Inferior parietal cortex (tissue), 1 donor: Measurements from ENCODE around the gene NDUFAF5.
"Not testable (repeated sequence)": the region's sequence is repeated elsewhere in the genome, so short reads cannot be mapped to it uniquely, and the experiment has no call there.

ENCODE experiments used
- DNase-seq: peaks from one replicate; pipeline ENCODE4 v3.0.0-alpha.2; 2016; ENCODE audit errors: extremely low spot score

NDUFAF5 gene, protein sequence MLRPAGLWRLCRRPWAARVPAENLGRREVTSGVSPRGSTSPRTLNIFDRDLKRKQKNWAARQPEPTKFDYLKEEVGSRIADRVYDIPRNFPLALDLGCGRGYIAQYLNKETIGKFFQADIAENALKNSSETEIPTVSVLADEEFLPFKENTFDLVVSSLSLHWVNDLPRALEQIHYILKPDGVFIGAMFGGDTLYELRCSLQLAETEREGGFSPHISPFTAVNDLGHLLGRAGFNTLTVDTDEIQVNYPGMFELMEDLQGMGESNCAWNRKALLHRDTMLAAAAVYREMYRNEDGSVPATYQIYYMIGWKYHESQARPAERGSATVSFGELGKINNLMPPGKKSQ

DNA sequence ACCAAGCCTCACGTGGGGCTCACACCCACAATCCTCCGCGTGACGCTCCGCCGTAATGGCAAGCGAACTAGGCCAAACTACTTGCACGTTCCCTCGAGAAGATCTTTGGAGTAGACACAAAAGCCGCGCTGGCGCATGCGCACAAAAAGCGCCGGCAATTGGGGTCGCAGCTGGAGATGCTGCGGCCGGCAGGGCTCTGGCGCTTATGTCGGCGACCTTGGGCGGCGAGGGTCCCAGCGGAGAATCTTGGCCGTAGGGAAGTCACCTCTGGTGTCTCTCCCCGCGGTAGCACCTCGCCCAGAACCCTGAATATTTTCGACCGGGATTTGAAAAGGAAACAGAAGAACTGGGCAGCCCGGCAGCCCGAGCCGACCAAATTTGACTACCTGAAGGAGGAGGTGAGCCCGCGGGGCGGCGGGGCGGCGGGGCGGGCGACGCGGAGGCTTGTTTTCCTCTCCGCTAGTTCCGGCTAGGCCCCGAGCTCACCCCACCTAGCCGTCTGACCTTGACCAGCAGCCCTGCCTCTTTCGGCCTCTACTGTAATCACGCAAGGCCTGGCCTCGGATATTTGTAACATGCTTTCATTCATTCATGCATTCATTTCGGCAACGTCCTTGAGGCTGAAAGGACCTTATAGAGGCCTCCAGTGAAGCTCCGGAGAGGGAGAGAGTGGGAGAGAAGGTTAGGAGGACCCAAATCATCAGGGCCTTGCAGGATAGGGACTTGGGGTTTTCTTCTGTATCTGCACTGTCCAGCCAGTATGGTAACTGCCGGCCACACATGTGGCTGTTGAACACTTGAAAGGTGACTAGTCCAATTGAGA, at the start of gene NDUFAF5, which contains the start of gene ESF1:
TSS of gene NDUFAF5 (plus strand) at position 136 of the 823 bp plus-strand sequence. CDS start at position 177, 41 bp downstream.
TSS of gene ESF1 (minus strand) at position 27 of the 823 bp plus-strand sequence. CDS start 1,779 bp downstream, outside the sequence.
- peak; percentile 99 for DNase-seq

DNA sequence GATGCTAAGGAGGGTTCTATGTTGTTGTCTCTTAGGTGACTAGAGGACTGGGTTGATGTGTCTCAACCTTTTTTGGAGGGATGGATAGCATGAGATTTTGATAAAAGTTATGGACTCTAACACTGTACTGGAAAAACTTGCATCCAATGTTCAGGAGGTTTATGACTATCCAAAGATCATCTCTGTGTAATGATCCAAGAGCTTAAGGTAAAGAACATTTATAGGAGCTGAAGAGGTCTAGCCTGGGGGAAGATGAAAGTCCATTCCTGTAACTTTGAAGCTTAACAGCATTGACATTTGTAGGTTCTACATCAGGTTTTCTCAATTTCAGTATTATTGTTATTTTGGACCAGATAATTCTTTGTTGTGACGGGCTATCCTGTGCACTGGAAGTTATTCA, 49.0 kb upstream of the NDUFAF5 start:
- no peak for DNase-seq

DNA sequence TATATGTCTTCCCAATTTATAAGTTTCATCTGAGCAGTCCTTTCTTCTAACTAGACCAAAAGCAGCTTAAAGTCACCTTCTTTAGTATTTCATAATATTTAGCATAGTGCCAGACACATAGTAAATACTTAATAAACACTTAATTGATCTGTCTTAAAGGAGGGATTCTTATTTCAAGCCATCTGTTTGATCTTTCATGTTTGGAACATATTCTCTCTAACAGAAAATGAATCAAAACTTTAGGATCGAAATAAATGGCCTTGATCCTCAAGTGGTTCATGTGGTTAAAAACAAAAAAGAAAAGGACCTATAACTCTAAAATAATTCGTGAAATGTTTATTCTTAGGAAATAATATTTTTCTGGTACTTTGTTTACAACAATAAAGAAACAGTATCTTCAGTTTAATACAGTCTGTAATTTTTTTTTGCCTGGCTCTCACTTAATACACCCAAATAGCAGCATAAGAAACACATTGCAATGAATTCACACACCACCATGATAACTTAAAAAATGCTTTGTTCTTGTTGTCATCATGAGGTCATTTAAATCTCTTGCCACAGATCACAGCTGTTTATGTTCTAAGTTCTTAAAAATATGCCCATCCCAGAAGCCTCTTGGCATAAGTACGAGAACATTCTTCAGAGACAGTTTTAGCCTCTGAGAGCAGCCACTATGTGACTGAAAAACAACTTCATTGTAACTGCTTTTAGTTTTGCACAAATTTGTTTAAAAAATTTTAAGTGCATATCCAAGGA, 48.2 kb upstream of the NDUFAF5 start:
- no peak for DNase-seq

- not testable (repeated sequence) for DNase-seq
Observed at GRCh38 chr20:13738187-13738586, 46.6 kb upstream of the NDUFAF5 start.

- no peak for DNase-seq
Observed at GRCh38 chr20:13739731-13740649, 44.8 kb upstream of the NDUFAF5 start.

DNA sequence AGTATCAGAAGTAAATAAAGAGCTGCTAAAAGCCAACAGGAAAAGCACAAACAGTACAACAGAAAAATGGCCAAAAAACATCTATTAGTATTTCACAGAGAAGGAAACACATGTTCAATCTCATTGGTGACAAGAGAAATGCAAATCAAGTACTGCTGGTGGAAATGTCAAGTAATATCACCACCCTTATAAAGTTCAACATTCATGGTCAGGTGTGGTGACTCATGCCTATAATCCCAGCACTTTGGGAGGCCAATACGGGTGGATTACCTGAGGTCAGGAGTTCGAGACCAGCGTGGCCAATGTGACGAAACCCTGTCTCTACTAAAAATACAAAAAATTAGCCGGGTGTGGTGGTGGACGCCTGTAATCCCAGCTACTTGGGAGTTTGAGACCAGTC, 42.9 kb upstream of the NDUFAF5 start:
- no peak for DNase-seq

DNA sequence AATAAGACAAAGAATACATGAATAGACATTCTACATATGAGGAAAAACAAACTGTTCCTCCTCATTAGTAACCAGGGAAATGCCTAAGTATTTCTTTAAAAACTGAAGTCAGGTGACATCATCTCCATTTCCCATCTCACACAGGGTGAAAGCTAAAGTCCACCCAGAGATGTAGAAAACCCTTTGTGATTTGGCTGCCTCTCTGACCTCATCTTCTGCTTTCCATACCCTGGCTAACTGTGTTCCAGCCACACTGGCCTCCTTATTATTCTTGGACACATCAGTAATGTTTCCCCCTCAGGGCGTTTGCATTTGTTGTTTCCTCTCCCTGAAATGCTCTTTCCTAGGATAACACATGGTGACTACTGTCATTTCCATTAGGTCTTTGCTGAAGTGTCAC, 40.5 kb upstream of the NDUFAF5 start:
- no peak for DNase-seq

DNA sequence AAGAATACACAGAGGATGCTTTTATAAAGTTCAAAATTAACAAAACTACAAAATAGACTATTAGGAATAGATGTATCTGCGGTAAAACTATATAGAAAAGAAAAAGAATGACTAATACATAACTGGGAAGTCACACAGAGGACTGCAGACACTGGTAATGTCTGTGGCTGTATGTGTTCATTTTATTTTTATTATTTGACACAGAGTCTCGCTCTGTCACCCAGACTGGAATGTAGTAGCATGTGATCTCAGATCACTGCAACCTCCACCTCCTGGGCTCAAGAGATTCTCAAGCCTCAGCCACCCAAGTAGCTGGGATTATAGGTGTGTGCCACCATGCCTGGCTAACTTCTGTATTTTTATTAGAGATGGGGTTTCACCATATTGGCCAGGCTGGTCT, 39.0 kb upstream of the NDUFAF5 start:
- DNase-seq: no peak

DNA sequence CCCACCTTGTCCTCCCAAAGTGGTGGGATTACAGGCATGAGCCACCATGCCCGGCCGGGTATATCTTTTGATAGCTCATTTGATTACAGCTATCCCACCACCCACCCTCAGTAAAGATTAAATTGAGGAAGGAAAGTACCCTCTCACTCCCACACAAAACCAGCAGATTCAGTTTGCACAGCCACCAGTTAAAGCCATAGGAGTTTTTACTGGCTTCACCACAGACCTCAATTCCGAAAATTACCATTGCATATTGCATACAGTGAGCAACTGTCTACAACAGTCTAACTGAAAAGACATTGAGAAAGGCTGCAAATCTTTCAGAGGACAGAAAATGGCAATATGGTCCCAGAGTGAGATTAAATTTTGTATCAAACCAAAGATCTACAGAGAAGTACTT, 35.0 kb upstream of the NDUFAF5 start:
- no peak for DNase-seq

DNA sequence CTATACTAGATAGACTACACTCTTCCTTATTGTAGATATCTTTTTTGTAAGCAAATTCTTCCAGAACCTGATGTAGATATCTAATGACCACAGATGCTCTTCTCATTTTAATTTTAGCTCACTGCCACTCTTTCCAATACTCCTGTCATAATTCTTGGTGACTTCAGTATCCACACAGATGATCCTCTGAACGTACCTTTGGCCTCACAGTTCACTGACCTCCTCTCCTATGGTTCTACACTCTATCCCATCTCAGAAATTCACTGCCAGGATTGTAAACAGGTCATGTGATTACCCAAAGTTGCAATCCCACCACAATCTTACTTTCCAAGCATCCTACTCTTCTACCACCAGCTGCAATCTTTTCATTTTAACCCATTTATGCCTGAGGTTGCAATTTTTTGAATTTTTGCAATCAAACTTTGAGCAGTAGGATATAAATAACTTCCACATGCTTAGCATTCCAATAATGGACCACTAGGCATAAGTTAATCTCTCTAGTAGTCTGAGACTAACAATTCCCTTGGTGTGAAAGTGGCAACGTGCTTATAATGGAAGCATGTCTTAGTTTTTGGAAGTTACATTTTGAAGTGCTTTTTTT, 31.3 kb upstream of the NDUFAF5 start:
- no peak for DNase-seq

DNA sequence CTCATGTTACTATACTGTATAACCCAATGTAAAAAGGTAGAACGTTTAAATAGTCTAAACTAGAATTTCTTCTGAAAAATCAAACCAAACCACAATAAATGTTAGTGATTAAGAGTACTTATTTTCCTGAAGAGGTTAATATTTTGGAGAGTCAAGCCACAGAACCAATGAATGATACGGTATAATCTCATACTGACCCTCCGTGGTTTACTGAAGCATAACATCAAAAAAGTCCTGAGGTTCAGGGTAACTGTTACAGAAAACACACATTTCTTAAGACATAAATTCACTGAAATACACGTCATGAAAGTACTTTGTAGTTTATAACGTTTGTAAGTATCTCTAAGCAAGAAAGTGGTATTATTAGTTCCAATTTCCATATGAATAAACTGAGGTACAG, 29.0 kb upstream of the NDUFAF5 start:
- no peak for DNase-seq

GRCh38 chr20:13756551-13756950, 28.3 kb upstream of the NDUFAF5 start:
- no peak for DNase-seq

DNA sequence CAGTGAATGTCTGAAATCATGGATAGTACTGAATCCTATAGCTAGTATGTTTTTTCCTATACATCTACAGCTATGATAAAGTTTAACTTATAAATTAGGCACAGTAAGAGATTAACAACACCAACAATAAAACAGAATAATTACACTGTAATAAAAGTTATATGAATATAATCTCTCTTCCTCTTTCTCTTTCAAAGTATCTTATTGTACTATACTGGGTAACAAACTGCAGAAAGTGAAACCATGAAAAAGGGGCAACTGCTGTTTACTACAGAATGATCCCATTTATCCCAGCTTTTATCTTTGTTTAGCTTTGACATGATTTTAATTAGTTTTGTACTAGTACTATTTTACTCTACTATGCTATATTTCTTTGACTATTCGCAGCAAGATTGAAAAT, 25.9 kb upstream of the NDUFAF5 start:
- no peak for DNase-seq

DNA sequence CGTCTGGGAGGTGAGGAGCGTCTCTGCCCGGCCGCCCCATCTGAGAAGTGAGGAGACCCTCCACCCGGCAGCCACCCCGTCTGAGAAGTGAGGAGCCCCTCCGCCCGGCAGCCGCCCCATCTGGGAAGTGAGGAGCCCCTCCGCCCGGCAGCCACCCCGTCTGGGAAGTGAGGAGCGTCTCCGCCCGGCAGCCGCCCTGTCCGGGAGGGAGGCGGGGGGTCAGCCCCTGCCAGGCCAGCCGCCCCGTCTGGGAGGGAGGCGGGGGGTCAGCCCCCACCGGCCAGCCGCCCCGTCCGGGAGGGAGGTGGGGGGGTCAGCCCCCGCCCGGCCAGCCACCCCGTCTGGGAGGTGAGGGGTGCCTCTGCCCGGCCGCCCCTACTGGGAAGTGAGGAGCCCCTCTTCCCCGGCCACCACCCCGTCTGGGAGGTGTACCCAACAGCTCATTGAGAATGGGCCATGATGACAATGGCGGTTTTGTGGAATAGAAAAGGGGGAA, 24.3 kb upstream of the NDUFAF5 start:
- DNase-seq: not testable (repeated sequence)

- DNase-seq: no peak
Observed at GRCh38 chr20:13765299-13765698, 19.5 kb upstream of the NDUFAF5 start.

GRCh38 chr20:13765868-13766416, 18.9 kb upstream of the NDUFAF5 start:
- no peak for DNase-seq

- no peak for DNase-seq
Observed at GRCh38 chr20:13770141-13770540, 14.7 kb upstream of the NDUFAF5 start.

DNA sequence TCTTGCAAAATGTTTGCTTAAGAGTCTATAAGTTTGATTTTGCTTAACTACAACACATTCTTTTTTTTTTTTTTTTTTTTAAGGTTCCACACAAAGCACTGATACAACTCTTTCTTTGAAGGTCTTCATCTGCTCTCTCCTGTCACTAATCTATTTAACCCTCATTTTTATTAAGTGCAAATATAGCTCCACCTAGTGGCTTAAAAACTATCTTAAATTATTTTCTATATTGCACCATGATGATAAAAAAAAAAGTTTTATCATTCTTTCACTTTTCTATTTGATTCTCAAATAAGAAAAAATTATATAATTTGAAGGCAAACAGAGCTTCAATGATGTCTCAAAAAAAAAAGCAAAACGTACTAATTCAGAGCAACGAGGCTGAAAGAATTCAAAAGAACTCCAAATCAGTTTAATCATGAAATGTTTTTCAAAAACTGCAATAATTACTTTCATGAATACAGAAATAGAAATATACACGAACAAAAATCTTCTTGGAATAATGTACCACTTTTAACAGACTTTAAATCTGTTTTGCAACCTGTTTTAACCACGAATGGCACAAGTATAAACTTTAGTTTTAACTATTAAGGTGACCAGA, 12.9 kb upstream of the NDUFAF5 start:
- no peak for DNase-seq

- no peak for DNase-seq
Observed at GRCh38 chr20:13772529-13772928, 12.3 kb upstream of the NDUFAF5 start.

- DNase-seq: no peak
Observed at GRCh38 chr20:13775867-13776266, 9.0 kb upstream of the NDUFAF5 start.
